HG02981 (cell line): Measurements from ENCODE around the gene SNAPC3.
"Not testable (repeated sequence)": the region's sequence is repeated elsewhere in the genome, so short reads cannot be mapped to it uniquely, and the experiment has no call there.

Source experiments
- ATAC-seq: cut with Tn5 transposase; IDR thresholded peaks from one replicate; pipeline ENCODE4 v1.9.1; 2021; ENCODE audit warnings: mild to moderate bottlenecking, moderate library complexity; ENCODE audit not compliant: unreplicated experiment

SNAPC3 gene

GRCh38 chr9:15421990-15422371 is 695 bp upstream of the SNAPC3 start:
- ATAC-seq = no peak

- ATAC-seq = no peak
Observed at GRCh38 chr9:15423231-15423985, 732 bp downstream of the SNAPC3 start.

- ATAC-seq = peak; percentile 47
Observed at GRCh38 chr9:15426019-15426418, 3.3 kb downstream of the SNAPC3 start.

GRCh38 chr9:15427702-15428101 is 5.0 kb downstream of the SNAPC3 start:
- not testable (repeated sequence) for ATAC-seq

- no peak for ATAC-seq
Observed at GRCh38 chr9:15430920-15431844, 8.5 kb downstream of the SNAPC3 start.

GRCh38 chr9:15433191-15433590 is 10.5 kb downstream of the SNAPC3 start:
- ATAC-seq = no peak

GRCh38 chr9:15433661-15434060 is 11.0 kb downstream of the SNAPC3 start:
- peak; percentile 53 for ATAC-seq

GRCh38 chr9:15438891-15439290 is 16.2 kb downstream of the SNAPC3 start:
- ATAC-seq = no peak

- ATAC-seq = not testable (repeated sequence)
Observed at GRCh38 chr9:15441841-15442240, 19.2 kb downstream of the SNAPC3 start.

GRCh38 chr9:15442264-15442663 is 19.6 kb downstream of the SNAPC3 start:
- not testable (repeated sequence) for ATAC-seq

GRCh38 chr9:15444141-15444540 is 21.5 kb downstream of the SNAPC3 start:
- no peak for ATAC-seq

GRCh38 chr9:15453956-15454355 is 31.3 kb downstream of the SNAPC3 start:
- ATAC-seq = no peak

- no peak for ATAC-seq
Observed at GRCh38 chr9:15461056-15461455, 38.4 kb downstream of the SNAPC3 start.

GRCh38 chr9:15461601-15462000 is 38.9 kb downstream of the SNAPC3 start:
- ATAC-seq = no peak

GRCh38 chr9:15468145-15468544 is 45.5 kb downstream of the SNAPC3 start:
- no peak for ATAC-seq

- ATAC-seq = no peak
Observed at GRCh38 chr9:15469406-15469805, 46.7 kb downstream of the SNAPC3 start.

- no peak for ATAC-seq
Observed at GRCh38 chr9:15469862-15470261, 47.2 kb downstream of the SNAPC3 start.

GRCh38 chr9:15475923-15476536 is 53.4 kb downstream of the SNAPC3 start:
- no peak for ATAC-seq

GRCh38 chr9:15480028-15480427 is 57.4 kb downstream of the SNAPC3 start:
- no peak for ATAC-seq

- no peak for ATAC-seq
Observed at GRCh38 chr9:15482146-15482545, 59.5 kb downstream of the SNAPC3 start.

GRCh38 chr9:15484802-15485201 is 62.1 kb downstream of the SNAPC3 start:
- ATAC-seq = no peak
